ENCODE measurements around the gene FAM13C.
"Not testable (repeated sequence)": the region's sequence is repeated elsewhere in the genome, so short reads cannot be mapped to it uniquely, and the experiment has no call there.

Gene FAM13C

DNA sequence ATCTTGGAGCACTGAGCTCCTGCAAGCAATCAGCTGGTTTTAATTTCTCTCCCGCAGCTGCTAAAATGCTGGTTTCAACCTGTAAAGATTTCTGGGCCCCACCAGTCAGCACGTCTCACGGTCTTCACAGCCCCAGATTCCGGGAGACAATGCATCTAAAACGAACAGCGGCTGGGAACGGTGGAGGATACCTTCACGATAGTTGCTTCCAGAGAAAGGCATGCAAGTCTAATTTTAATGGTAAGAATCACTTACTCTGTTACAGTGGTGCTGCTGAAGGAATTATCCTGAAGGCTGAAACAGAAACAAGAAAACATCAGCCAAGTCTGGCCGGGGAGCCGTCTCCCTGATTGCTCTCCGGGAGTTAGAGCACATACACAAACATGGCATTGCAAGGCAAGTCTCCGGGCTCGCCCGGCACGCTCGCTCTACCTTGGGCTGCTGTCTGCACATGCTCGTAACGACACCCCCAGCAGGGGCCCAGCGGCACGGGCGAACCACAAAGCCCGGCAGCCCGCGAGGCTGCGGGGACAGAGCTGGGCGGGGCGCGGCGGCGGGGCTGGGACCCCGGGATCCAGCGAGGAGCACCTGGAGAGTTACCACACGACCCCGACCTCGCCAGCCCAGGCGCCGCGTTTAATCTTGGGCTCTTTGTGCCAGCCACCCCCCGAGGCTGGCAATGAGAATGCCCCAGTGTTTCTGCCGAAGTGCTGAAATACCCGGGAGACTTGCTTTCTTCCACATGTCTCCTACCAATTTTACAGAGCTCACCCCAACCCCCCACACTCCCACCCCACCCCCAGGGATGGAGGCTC, at the start of gene FAM13C:
FAM13C (minus strand) TSS at position 406 of the 815 bp plus-strand sequence; CDS start at position 317, 89 bp downstream.
- Mint-ChIP-seq H3K27ac (no peak within 1 kb of the TSS), H3K4me1 (ENCODE audit: low read depth) (no peaks in the 10 kb centered on the region), H3K36me3 (ENCODE audit: low read depth) (no peaks in the 10 kb centered on the region), H3K9me3 (no peaks in the 10 kb centered on the region), H3K4me3 (no peak within 1 kb of the TSS), H3K27me3 (peaks cover 24% of the 10 kb centered on the region)
- intact Hi-C loops (cut with micrococcal nuclease) = no loop called here

GRCh38 chr10:59405235-59405634, 42.9 kb upstream of the FAM13C start:
- Mint-ChIP-seq H3K27me3 (no peaks in the 10 kb centered on the region), H3K4me3 (no peak overlapping the region), H3K27ac (no peak overlapping the region), H3K36me3 (ENCODE audit: low read depth) (no peaks in the 10 kb centered on the region), H3K4me1 (ENCODE audit: low read depth) (no peaks in the 10 kb centered on the region), H3K9me3 (peaks cover 12% of the 10 kb centered on the region)
- intact Hi-C loops (cut with micrococcal nuclease) = no loop called here

- Mint-ChIP-seq H3K36me3 (ENCODE audit: low read depth) (no peaks in the 10 kb centered on the region), H3K9me3 (peaks cover 21% of the 10 kb centered on the region), H3K27me3 (no peaks in the 10 kb centered on the region), H3K27ac (no peak overlapping the region), H3K4me1 (ENCODE audit: low read depth) (no peaks in the 10 kb centered on the region), H3K4me3 (no peak overlapping the region)
- intact Hi-C loops (cut with micrococcal nuclease) = no loop called here
Measured at GRCh38 chr10:59400214-59400613, 37.9 kb upstream of the FAM13C start.

- H3K27ac Mint-ChIP-seq; H3K27me3 Mint-ChIP-seq; H3K4me3 Mint-ChIP-seq; H3K36me3 Mint-ChIP-seq (ENCODE audit: low read depth); H3K4me1 Mint-ChIP-seq (ENCODE audit: low read depth); intact Hi-C loops (cut with micrococcal nuclease): not testable (repeated sequence)
- peaks cover 15% of the 10 kb centered on the region for H3K9me3 Mint-ChIP-seq
Measured at GRCh38 chr10:59399329-59399728, 37.0 kb upstream of the FAM13C start.

GRCh38 chr10:59397961-59398360, 35.6 kb upstream of the FAM13C start:
- no peaks in the 10 kb centered on the region for H3K4me1 Mint-ChIP-seq (ENCODE audit: low read depth)
- no peaks in the 10 kb centered on the region for H3K27me3 Mint-ChIP-seq
- peaks cover 15% of the 10 kb centered on the region for H3K9me3 Mint-ChIP-seq
- intact Hi-C loops (cut with micrococcal nuclease) = no loop called here
- H3K4me3 Mint-ChIP-seq = no peak overlapping the region
- H3K27ac Mint-ChIP-seq = no peak overlapping the region
- H3K36me3 Mint-ChIP-seq (ENCODE audit: low read depth) = no peaks in the 10 kb centered on the region

DNA sequence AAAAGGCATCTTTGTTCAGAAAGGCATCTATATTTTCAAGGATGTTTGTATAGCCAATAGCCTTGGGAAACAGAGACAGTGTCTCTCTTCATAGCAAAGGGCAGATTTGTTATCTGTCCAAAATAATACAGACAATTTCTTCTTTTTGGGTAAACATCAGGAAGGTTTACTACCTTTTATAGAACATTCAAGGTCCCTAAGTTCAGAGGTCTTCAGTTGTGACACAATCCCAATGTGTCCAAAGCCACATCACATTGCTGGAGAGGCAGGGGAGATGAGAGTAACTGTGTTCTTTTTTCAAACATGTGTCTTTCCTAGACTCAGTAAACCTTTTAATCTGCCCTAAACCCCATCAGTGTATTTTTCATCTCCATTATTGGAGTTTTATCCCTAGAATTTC, 33.6 kb upstream of the FAM13C start:
- Mint-ChIP-seq H3K27ac (no peak overlapping the region), H3K4me1 (ENCODE audit: low read depth) (no peaks in the 10 kb centered on the region), H3K9me3 (peaks cover 15% of the 10 kb centered on the region), H3K36me3 (ENCODE audit: low read depth) (no peaks in the 10 kb centered on the region), H3K4me3 (no peak overlapping the region), H3K27me3 (no peaks in the 10 kb centered on the region)
- intact Hi-C loops (cut with micrococcal nuclease) = no loop called here

DNA sequence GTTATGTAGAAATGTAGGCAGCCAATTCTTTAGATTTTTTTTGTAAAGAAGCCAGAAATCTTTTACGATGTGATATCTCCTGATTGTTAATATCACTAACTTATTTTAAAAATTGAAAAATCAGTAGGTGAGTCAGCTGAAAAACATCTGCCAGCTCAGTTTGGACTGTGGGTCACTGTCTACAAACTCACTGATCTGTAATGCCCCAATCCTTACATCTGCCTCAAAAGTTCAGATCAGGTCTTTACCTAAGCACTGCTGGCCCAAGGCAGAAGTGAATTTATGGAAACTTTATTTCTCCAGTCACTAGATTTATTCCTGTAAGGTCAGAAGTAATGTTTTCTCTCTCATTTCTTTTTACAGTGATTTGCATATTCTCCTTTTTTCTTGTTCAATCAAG, 31.0 kb upstream of the FAM13C start:
- Mint-ChIP-seq H3K27me3 (no peaks in the 10 kb centered on the region), H3K4me1 (ENCODE audit: low read depth) (no peaks in the 10 kb centered on the region), H3K27ac (no peak overlapping the region), H3K36me3 (ENCODE audit: low read depth) (no peaks in the 10 kb centered on the region), H3K4me3 (no peak overlapping the region), H3K9me3 (no peaks in the 10 kb centered on the region)
- intact Hi-C loops (cut with micrococcal nuclease) = no loop called here

DNA sequence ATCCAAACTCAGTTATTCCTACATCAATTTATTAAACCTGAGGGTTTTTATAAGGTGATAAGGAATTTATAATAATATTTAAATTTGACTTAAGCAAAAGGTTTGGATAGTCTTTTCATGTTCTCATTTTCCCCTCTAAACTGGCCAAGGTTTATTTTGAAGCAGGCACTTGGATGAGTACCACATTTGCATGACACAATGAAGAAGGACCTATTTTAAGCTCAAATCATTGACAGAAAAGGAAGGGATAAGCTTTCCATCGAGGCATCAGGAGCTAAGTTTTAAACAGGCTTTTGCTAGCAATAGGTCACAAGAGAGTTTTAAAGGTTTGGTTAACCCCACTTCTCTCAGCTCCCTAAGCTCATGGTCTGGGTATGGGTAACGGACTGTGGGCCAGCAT, 28.7 kb upstream of the FAM13C start:
- Mint-ChIP-seq H3K4me1 (ENCODE audit: low read depth) (no peaks in the 10 kb centered on the region), H3K27me3 (no peaks in the 10 kb centered on the region), H3K27ac (no peak overlapping the region), H3K4me3 (no peak overlapping the region), H3K9me3 (no peaks in the 10 kb centered on the region), H3K36me3 (ENCODE audit: low read depth) (no peaks in the 10 kb centered on the region)
- intact Hi-C loops (cut with micrococcal nuclease) = no loop called here

DNA sequence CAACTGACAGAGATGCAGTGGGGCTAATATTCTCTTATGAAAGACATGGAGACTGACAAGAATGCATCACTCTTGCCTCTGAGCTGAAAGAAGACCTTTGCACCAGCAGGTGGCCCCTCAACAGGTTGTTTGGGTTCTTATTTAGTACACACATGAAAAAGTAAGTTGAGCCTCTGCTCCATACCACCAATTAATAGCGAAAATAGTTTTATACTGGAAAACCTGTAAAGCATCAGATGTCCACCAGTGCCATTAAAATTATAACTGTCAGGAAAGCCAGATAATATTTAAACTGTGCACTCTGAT, 26.3 kb upstream of the FAM13C start:
- no peaks in the 10 kb centered on the region for H3K27me3 Mint-ChIP-seq

GRCh38 chr10:59387951-59388670, 25.8 kb upstream of the FAM13C start:
- no peak overlapping the region for H3K4me3 Mint-ChIP-seq
- no peaks in the 10 kb centered on the region for H3K4me1 Mint-ChIP-seq (ENCODE audit: low read depth)
- H3K27ac Mint-ChIP-seq = peak overlapping the region; percentile 53
- H3K27me3 Mint-ChIP-seq = no peaks in the 10 kb centered on the region
- intact Hi-C loops (cut with micrococcal nuclease) = no loop called here
- no peaks in the 10 kb centered on the region for H3K9me3 Mint-ChIP-seq
- no peaks in the 10 kb centered on the region for H3K36me3 Mint-ChIP-seq (ENCODE audit: low read depth)

More for the DNA sequence above, 26.3 kb upstream of the FAM13C start:
- H3K4me3 Mint-ChIP-seq = no peak overlapping the region
- H3K36me3 Mint-ChIP-seq (ENCODE audit: low read depth) = no peaks in the 10 kb centered on the region
- H3K27ac Mint-ChIP-seq = no peak overlapping the region
- intact Hi-C loops (cut with micrococcal nuclease) = no loop called here
- H3K9me3 Mint-ChIP-seq = no peaks in the 10 kb centered on the region
- no peaks in the 10 kb centered on the region for H3K4me1 Mint-ChIP-seq (ENCODE audit: low read depth)

- H3K4me3 Mint-ChIP-seq = no peak overlapping the region
- no peaks in the 10 kb centered on the region for H3K36me3 Mint-ChIP-seq (ENCODE audit: low read depth)
- no peak overlapping the region for H3K27ac Mint-ChIP-seq
- intact Hi-C loops (cut with micrococcal nuclease) = no loop called here
- no peaks in the 10 kb centered on the region for H3K4me1 Mint-ChIP-seq (ENCODE audit: low read depth)
- no peaks in the 10 kb centered on the region for H3K27me3 Mint-ChIP-seq
- H3K9me3 Mint-ChIP-seq = no peaks in the 10 kb centered on the region
Measured at GRCh38 chr10:59384761-59385160, 22.4 kb upstream of the FAM13C start.

DNA sequence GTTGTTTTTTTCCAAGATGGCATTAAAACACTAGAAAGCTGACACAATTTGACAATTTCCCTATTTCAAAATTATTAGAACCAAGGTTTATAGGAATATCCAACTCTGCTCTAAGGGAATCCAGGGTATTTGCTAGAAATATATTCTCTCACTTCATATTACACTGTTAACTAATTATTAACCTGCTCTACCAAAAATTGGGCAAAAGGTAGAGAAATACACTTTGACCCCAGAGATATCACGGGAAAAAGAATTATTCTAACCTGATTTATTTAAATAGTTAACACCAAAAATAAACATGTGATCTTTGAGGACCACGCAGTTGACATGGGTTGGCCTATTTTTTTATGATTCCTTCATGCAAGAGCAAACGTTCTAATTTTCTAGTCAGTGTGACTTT, 21.6 kb upstream of the FAM13C start:
- no peaks in the 10 kb centered on the region for H3K27me3 Mint-ChIP-seq
- no peaks in the 10 kb centered on the region for H3K36me3 Mint-ChIP-seq (ENCODE audit: low read depth)
- intact Hi-C loops (cut with micrococcal nuclease) = no loop called here
- no peaks in the 10 kb centered on the region for H3K9me3 Mint-ChIP-seq
- H3K27ac Mint-ChIP-seq = no peak overlapping the region
- H3K4me1 Mint-ChIP-seq (ENCODE audit: low read depth) = no peaks in the 10 kb centered on the region
- H3K4me3 Mint-ChIP-seq = no peak overlapping the region

DNA sequence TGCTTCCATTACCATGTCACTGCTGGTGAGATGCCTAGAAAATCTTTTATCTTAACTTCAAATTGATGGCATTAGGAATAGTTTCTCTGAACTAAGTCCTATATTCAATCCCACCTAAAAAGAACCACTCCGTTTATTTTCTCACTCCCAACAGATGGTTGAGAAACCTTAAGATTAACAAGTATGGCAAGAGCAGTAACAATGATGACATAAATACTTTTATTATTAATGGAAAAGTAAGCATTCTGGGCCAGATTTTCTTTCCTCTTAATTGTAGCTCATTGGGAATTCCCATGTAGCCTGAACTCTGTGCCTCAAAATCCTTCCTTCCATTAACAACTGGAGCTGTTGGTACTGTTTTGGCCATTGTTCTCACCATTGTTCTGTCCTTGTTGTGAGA, 21.1 kb upstream of the FAM13C start:
- intact Hi-C loops (cut with micrococcal nuclease) = no loop called here
- Mint-ChIP-seq H3K9me3 (no peaks in the 10 kb centered on the region), H3K27me3 (no peaks in the 10 kb centered on the region), H3K27ac (no peak overlapping the region), H3K4me1 (ENCODE audit: low read depth) (no peaks in the 10 kb centered on the region), H3K4me3 (no peak overlapping the region), H3K36me3 (ENCODE audit: low read depth) (no peaks in the 10 kb centered on the region)

- Mint-ChIP-seq H3K36me3 (ENCODE audit: low read depth) (no peaks in the 10 kb centered on the region), H3K9me3 (no peaks in the 10 kb centered on the region), H3K4me1 (ENCODE audit: low read depth) (no peaks in the 10 kb centered on the region), H3K27ac (no peak overlapping the region), H3K27me3 (no peaks in the 10 kb centered on the region), H3K4me3 (no peak overlapping the region)
- intact Hi-C loops (cut with micrococcal nuclease) = no loop called here
Measured at GRCh38 chr10:59382831-59383295, 20.5 kb upstream of the FAM13C start.
